ENCODE results near the gene DESI2.
A peak's percentile ranks its signal among the peaks of the same experiment; 100 is the strongest.

DESI2 gene

GRCh38 chr1:244652623-244653438 is at the start of gene DESI2:
DESI2 (plus strand) TSS chr1:244653126; CDS start chr1:244653314, 188 bp downstream.
- DNase-seq = peak; percentile 92

- no peak for DNase-seq
Observed at GRCh38 chr1:244603498-244603897, 49.4 kb upstream of the DESI2 start.

DNA sequence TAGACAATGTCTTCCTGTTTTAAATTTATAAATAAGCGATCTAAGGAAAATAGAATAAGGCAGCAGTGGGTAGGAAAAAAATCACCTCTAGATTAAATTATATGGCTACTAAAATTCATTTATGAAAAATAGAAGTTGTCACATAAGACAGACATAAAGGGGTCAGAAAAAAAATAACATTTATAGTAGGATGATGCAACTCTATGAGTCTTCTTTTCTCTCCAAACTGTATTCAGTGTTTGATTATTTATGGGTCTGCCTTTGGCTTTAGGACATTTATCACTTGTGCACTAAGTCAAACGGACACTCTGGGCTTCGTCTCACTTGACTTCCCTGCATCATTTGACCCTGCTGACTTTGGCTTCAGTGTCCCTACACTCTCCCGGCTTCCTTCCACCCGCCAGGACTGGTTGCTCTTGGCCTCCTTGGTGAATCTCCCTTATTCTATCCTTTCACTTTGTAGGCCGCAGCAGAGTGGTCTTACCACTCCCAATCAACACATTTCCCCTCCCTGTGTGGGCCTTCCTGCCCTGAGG is 47.0 kb upstream of the DESI2 start:
- no peak for DNase-seq

- no peak for DNase-seq
Observed at GRCh38 chr1:244614113-244614836, 38.7 kb upstream of the DESI2 start.

- DNase-seq = no peak
Observed at GRCh38 chr1:244614879-244615278, 38.0 kb upstream of the DESI2 start.

- DNase-seq = no peak
Observed at GRCh38 chr1:244615301-244615700, 37.6 kb upstream of the DESI2 start.

GRCh38 chr1:244626709-244627108 is 26.2 kb upstream of the DESI2 start:
- DNase-seq = no peak

DNA sequence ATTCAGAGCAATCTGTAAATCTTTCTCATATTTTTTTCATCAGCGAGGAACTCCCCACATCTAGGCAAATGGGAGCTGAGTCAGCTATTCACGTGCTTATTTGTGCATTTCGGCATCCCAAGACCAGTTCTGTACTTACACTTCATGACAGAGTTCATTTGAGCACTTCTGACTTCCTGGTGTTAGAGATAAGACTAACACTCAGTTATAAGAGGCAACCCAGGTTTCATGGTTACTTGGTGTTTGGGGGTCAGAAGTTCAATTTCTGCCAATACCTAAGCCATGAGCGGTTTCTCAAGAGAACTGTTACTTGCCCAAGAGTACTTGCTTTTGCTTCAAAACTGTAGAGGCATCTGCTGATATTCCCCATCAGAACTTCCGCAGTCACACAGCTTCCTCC is 24.1 kb upstream of the DESI2 start:
- no peak for DNase-seq

GRCh38 chr1:244633140-244633539 is 19.8 kb upstream of the DESI2 start:
- no peak for DNase-seq

GRCh38 chr1:244634546-244634945 is 18.4 kb upstream of the DESI2 start:
- DNase-seq = no peak

DNA sequence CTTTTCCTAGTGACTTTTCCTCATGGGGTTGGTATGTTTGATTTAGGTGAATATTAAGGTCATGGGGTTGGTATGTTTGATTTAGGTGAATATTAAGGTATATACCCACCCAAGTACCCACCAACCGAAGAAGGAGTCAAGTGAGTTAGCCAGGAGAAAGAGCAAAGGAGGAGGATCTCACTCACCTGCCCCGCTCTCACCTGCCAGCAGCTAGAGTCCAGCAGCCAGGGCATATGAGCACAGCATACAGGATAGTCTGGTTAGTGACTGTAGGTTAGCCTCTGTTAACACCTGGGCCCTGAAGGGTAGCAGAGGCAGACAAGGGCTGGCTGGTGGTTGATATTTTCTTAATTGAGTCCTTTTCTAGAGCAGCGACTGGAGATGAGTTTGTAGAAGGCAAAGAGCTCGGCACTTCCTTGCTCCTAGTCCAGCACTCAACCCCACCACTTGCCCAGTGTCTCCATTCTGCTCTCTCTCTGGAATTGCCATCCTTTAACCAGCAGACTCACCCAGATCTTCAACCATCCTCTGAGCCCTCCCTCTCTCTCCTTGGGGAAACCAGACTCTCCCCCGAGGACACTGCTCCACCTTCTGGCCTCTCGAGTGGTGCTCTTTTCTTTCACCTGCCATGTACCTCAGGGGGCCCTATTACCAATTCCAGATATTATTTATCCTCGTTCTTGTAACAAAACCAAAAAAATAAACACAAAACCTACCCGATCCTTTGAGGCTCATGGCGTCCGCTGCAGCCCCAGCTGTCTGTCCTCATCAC is 16.3 kb upstream of the DESI2 start:
- DNase-seq = no peak

DNA sequence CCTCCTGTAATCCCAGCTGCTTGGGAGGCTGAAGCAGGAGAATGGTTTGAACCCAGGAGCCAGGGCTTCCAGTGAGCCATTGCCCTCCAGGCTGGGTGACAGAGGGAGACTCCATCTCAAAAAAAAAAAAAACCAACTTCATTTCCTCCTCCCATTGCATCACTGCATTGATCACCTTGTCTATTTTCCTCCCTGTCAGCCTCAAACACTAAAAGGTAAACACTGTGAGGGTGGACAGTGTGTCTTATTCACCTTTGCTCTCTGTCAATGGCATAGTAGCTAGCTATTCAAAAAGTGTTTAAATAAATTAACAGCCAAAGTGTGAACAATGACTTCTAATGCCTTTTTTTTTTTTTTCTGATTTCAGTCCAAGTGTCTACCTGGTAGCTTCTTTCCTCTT is 13.4 kb upstream of the DESI2 start:
- no peak for DNase-seq

GRCh38 chr1:244640917-244641316 is 12.0 kb upstream of the DESI2 start:
- DNase-seq = no peak

DNA sequence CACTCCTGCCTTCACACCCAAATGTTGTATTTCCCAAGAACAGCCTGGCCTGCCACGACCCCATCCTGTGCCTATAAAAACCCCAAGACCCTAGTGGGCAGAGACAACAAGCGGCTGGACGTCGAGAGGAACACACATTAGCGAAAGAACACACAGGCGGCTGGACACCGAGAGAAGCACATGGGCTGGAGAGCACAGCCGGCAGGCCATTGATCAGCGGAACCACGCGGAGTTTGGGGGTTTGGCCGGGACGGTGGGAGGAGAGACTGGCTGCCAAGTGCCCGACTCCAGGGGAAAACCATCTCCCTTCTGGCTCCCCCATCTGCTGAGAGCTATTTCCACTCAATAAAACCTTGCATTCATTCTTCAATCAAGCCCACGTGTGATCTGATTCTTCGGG is 10.4 kb upstream of the DESI2 start:
- no peak for DNase-seq

- DNase-seq = no peak
Observed at GRCh38 chr1:244642988-244643387, 9.9 kb upstream of the DESI2 start.

GRCh38 chr1:244645414-244645813 is 7.5 kb upstream of the DESI2 start:
- no peak for DNase-seq

DNA sequence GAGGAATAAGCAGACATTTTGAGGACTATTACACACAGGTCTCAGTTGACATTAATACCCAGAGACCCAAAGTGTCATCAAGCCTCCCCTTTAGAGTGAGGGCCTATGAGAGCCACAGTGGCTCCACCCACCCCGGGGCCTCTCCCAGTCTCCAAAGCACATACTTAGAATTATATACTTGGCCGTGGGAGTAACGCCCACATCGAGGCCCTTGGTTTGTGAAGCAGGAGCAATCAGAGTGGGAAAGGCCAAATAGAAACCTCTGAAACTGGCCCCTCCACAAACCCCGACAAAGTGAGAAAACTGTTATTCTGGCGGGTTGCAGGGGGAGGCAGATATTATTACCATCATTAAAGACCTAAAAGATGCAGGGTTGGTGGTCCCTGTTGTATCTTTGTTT is 7.0 kb upstream of the DESI2 start:
- DNase-seq = no peak

DNA sequence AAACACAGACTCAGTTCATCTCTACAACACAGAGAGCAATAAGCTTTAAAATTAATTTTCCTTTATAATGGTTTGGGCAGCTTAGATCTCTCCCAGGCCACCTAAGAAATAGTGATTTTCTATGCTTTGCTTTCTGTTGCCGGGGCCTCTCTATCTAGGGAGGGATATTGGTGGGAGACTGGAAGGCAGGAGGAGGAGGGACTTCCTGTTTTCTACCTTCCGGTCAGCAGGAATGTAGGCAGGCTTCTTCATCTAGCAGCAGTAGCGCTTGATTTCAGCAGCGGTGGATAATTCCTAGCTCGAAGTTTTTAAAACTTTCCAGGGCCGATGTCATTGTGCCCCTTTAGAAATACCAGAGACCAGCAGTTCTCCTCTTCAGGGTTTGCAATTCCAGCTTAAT is 5.1 kb upstream of the DESI2 start:
- no peak for DNase-seq

- DNase-seq = no peak
Observed at GRCh38 chr1:244651956-244652622, 837 bp upstream of the DESI2 start.

DNA sequence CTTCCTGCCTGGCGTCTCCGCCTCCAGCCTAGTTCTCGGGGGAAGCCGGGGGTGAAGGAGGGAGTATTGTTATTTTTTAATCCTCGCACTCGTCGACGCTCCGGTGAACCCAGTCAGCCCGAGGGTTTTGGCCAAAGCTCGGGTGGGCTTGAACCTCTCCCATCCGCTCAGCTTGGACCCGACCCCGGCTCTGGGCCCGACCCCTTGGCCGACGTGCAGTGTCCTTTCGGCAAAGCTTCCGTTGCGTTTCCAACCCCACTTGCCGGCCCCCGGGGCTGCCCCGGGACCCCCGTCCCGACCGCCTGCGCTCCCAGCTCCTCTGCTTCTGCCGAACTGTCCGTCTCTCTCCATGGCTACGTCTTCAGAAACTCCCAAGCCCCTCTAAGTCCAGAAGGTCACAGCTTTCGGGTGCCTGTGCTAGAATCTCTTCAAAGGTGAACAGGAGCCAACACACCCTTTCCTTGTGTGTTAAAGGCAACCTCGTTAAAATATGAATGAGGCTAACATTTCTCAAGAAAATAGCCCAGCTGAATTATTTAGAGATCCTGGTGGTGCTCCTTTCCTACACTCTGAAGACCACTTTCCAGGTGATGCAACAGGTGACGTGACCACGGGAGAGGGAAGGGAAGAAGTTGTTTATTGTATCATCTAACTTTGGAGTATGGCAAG is 647 bp downstream of the DESI2 start:
- no peak for DNase-seq

DNA sequence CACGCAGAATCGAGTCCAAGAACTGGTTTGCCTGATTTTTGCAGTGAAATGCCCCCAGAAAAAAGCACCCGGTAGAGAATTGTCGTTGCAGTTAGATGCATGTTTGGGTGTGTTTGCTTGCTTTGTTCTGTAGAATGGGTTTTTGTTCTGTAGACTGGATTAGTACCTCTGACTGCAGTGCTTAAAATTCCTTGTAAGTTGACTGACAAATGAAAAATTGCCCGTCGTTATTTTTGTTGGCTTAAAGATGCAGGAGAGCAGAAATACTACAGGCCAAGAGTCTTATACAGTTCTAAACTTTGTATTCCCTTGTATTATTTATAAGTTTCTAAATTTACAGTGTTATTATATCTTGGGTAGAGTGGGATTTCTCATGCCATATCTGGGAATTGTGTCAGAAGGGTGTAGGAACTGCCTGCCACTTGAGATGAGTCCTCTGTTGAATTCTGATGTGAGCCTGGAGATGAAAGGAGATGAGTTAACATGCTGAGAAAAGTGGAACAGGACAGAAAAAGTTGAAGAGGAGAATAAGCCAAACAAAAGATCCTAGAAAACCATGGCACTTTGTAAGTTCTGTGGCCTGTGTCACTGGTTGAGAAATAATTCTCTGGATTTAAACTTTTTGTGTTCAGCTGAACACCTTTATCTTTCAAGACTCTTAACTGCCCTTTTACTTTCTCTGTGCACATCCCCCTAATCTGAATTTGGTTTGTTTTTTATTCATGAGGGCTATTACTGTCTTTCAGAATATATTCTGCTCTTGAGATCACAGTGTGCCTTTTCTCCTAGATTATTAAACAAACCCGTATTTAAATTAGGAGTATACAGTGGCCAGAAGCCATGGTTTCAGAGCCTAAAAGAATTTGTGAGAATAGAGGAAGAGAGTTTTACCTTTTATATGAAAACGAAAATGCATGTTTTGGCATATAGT is 1.4 kb downstream of the DESI2 start:
- no peak for DNase-seq

All from NCI-H510A (cell line).